Measurements from ENCODE around the gene PIH1D1. TPM values are rescaled to one million over a fixed set of nuclear protein-coding genes. Genes with fewer than 3 reads are reported as not detected.

The PIH1D1 gene
- total and polyA plus RNA-seq, 10 of the 15 experiments (the other 5 are each of a cell fraction or from before 2014, with no cell fraction given), result 16.1 to 153 (median 106) TPM

DNA sequence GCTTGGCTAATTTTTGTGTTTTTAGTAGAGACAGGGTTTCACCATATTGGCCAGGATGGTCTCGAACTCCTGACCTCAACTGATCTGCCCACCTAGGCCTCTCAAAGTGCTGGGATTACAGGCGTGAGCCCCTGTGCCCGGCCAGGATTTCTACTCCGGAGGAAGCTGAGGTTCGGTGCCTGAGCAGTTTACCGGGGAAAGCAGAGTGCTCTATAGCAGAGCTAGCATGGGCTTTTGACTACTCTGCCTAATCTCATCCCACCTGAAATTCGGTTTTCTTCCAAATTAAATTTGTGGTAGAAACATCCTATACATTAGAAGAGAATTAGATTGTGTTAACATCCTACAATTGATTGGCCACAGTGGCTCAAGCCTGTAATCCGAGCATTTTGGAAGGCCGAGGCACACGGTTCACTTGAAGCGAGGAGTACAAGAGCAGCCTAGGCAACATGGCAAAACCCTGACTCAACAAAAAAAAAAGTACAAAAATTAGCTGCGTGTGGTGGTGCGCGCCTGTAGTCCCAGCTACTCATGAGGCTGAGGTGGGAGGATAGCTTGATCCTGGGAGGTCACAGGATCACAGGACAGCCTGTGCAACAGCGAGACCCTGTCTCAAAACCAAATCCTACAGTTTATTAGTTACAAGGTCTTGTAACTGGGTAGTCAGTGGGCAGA, 37.4 kb upstream of the PIH1D1 start:
- RAD21 ChIA-PET (ENCODE audit: unreplicated experiment), result interaction anchor here (0.9 to 1.3 kb wide), 2 partner anchors 18 to 58 kb away, joined by 3 to 4 read pairs; no protein-coding TSS in a partner anchor
- BruUV-seq (replicated peaks), result no TSS peak

More for the DNA sequence above, 37.4 kb upstream of the PIH1D1 start:
- in situ Hi-C loops (cut with MboI), result no loop called here
- peaks cover 26 to 40% of the 10 kb centered on the region in 2 experiments for H3K36me3 ChIP-seq (ENCODE audit: control insufficient read depth in 2 of 2, insufficient read depth in 2 of 2, low read length in 1 of 2)
- H3K27ac ChIP-seq (ENCODE audit: control insufficient read depth, insufficient read depth), result peak overlapping the region; percentile 83
- H3K4me1 ChIP-seq (ENCODE audit: control insufficient read depth, insufficient read depth, low read length), result peaks cover 16% of the 10 kb centered on the region
- ATAC-seq, result no peak
- ChIA-PET POLR2A (interaction anchor here (0.6 to 2.7 kb wide), 5 partner anchors 9 to 598 kb away, joined by 3 to 11 read pairs (median 4); partner anchors contain the start of genes ALDH16A1 and PIH1D1), SMC1A (ENCODE audit: uncharacterized antibody, unreplicated experiment) (interaction anchor here (1.0 kb wide), 1 partner anchor 152 kb away, joined by 3 read pairs; no protein-coding TSS in a partner anchor), CTCF (interaction anchor here (0.9 to 1.6 kb wide), 7 partner anchors 16 to 151 kb away, joined by 3 to 6 read pairs (median 5); partner anchors contain the start of genes ALDH16A1 and RRAS)
- H3K4me3 ChIP-seq, result peak overlapping the region; percentile 97
- no peak for TF ChIP-seq HDAC2 (IDR thresholded peaks at IDR 0.05)
- 0 out of 2 replicates have a peak, but pooled peaks have one; percentile 6 for TF ChIP-seq CREB1 (IDR thresholded peaks at IDR 0.05; ENCODE audit: low read depth)
- TF ChIP-seq, protein P1, sequence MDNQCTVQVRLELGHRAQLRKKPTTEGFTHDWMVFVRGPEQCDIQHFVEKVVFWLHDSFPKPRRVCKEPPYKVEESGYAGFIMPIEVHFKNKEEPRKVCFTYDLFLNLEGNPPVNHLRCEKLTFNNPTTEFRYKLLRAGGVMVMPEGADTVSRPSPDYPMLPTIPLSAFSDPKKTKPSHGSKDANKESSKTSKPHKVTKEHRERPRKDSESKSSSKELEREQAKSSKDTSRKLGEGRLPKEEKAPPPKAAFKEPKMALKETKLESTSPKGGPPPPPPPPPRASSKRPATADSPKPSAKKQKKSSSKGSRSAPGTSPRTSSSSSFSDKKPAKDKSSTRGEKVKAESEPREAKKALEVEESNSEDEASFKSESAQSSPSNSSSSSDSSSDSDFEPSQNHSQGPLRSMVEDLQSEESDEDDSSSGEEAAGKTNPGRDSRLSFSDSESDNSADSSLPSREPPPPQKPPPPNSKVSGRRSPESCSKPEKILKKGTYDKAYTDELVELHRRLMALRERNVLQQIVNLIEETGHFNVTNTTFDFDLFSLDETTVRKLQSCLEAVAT (IDR thresholded peaks at IDR 0.05), result peak; percentile 26; the same call in 1 of the 2 replicates
- no peak for TF ChIP-seq SIN3A (IDR thresholded peaks at IDR 0.05; ENCODE audit: low read depth, low read length)
- no peak for TF ChIP-seq BCLAF1 (IDR thresholded peaks at IDR 0.05)
- H4K20me1 ChIP-seq (ENCODE audit: control insufficient read depth, insufficient read depth), result peaks cover 13% of the 10 kb centered on the region
- H2AFZ ChIP-seq (ENCODE audit: control insufficient read depth, low read depth, low read length), result no peak overlapping the region
- H3K4me2 ChIP-seq (ENCODE audit: control insufficient read depth, insufficient read depth), result peak overlapping the region; percentile 91
- intact Hi-C loops (cut with micrococcal nuclease; ENCODE audit: unreplicated experiment), result loop anchor here (5.0 kb wide), 1 partner anchor 383 kb away; no protein-coding TSS in a partner anchor
- no peak for FAIRE-seq
- WGBS (ENCODE audit: insufficient coverage, insufficient replicate concordance, low lambda C conversion rate, missing lambda C conversion rate), result under 1% methylated on average over 15 of the region's 15 CpGs
- H3K79me2 ChIP-seq (ENCODE audit: control insufficient read depth, insufficient read depth, low read length), result peaks cover 41% of the 10 kb centered on the region
- H3K27me3 ChIP-seq (replicated peaks in 1 of 2; ENCODE audit: control insufficient read depth in 2 of 2, insufficient read depth in 2 of 2, low read length in 1 of 2), result no peaks in the 10 kb centered on the region
- H3K9ac ChIP-seq (ENCODE audit: control insufficient read depth, insufficient read depth, low read length), result peak overlapping the region; percentile 95
- H3K9me3 ChIP-seq (replicated peaks; ENCODE audit: control insufficient read depth, insufficient read depth, low read length), result no peaks in the 10 kb centered on the region; the same call in 2 of the 3 replicates
- DNase-seq (ENCODE audit: low read depth, low spot score), result no peak
